CD4-positive, CD25-positive, alpha-beta regulatory T cell (primary cell): ENCODE measurements around the gene UBE2D2. TPM values are rescaled to one million over a fixed set of nuclear protein-coding genes. Genes with fewer than 3 reads are reported as not detected.
A peak's percentile ranks its signal among the peaks of the same experiment; 100 is the strongest.

Experiments used
- ATAC-seq, 2 donors: fragments of 150-1000 bp; cut with Tn5 transposase; one replicate each; pipeline ENCODE4 v1.10.0; 2021; ENCODE audit warnings: low read depth in 2 of 2, moderate number of reproducible peaks in 2 of 2, moderate library complexity in 1 of 2
- DNase-seq, 3 donors: peaks; one replicate each; pipeline versions ENCODE4 v3.0.0 to v3.0.0-alpha.2; 2012 to 2022; ENCODE audit warnings: mixed read lengths in 1 of 3
- H3K27ac ChIP-seq: one replicate; pipeline ENCODE4 v1.7.0; 2013; ENCODE audit warnings: mild to moderate bottlenecking, low read length; ENCODE audit not compliant: insufficient read depth, poor library complexity, severe bottlenecking
- H3K27me3 ChIP-seq: one replicate; pipeline ENCODE4 v1.7.0; 2013; ENCODE audit warnings: low read length; ENCODE audit not compliant: control insufficient read depth, insufficient read depth
- H3K36me3 ChIP-seq: one replicate; pipeline ENCODE4 v1.7.0; 2013; ENCODE audit warnings: mild to moderate bottlenecking, low read length, moderate library complexity; ENCODE audit not compliant: control insufficient read depth, insufficient read depth
- H3K4me1 ChIP-seq: 2 replicates; pipeline ENCODE4 v1.7.0; 2013; ENCODE audit warnings: mild to moderate bottlenecking, low read length; ENCODE audit not compliant: insufficient read depth, control insufficient read depth, poor library complexity, severe bottlenecking
- H3K4me3 ChIP-seq: one replicate; pipeline ENCODE4 v1.7.0; 2013; ENCODE audit warnings: low read depth, mild to moderate bottlenecking, low read length, moderate library complexity
- H3K9me3 ChIP-seq, 2 experiments: 1 replicate in 1 of 2; 2 replicates in 1 of 2; pipeline ENCODE4 v1.7.0; 2013; ENCODE audit warnings: low read length in 2 of 2, mild to moderate bottlenecking in 1 of 2, moderate library complexity in 1 of 2; ENCODE audit not compliant: control insufficient read depth in 2 of 2
- H3K27ac Mint-ChIP-seq, 3 donors: one replicate each; pipeline ENCODE4 v1.8.0; 2020 to 2022; ENCODE audit warnings: mild to moderate bottlenecking in 3 of 3, mixed read lengths in 3 of 3, moderate library complexity in 2 of 3
- H3K27me3 Mint-ChIP-seq: one replicate; pipeline ENCODE4 v1.8.0; 2022; ENCODE audit warnings: mild to moderate bottlenecking, mixed read lengths
- H3K36me3 Mint-ChIP-seq: one replicate; pipeline ENCODE4 v1.8.0; 2020; ENCODE audit warnings: mixed read lengths
- H3K4me1 Mint-ChIP-seq, 4 donors: one replicate each; pipeline ENCODE4 v1.8.0; 2020 to 2022; ENCODE audit warnings: mixed read lengths in 4 of 4, mild to moderate bottlenecking in 1 of 4
- H3K4me3 Mint-ChIP-seq, 4 donors: one replicate each; pipeline ENCODE4 v1.8.0; 2020 to 2022; ENCODE audit warnings: mild to moderate bottlenecking in 4 of 4, mixed read lengths in 4 of 4, moderate library complexity in 3 of 4
- H3K9me3 Mint-ChIP-seq, 7 donors: one replicate each; pipeline ENCODE4 v1.8.0; 2020 to 2022; ENCODE audit warnings: mixed read lengths in 7 of 7, mild to moderate bottlenecking in 3 of 7, moderate library complexity in 2 of 7
- polyA plus RNA-seq, 4 donors: library from polyadenylated mRNA; unstranded; fragments of 300-500 nt; fragmentation: Illumina TruSeq; gene quantifications; one replicate each; pipeline ENCODE4 v1.2.3, GENCODE V29; 2021
- total RNA-seq: library from RNA; stranded (reverse); gene quantifications from one replicate; pipeline ENCODE4 v1.2.3, GENCODE V29; 2022

UBE2D2 gene
- total and polyA plus RNA-seq, 5 donors from 2014 or later = 181 to 376 (median 331) TPM

DNA sequence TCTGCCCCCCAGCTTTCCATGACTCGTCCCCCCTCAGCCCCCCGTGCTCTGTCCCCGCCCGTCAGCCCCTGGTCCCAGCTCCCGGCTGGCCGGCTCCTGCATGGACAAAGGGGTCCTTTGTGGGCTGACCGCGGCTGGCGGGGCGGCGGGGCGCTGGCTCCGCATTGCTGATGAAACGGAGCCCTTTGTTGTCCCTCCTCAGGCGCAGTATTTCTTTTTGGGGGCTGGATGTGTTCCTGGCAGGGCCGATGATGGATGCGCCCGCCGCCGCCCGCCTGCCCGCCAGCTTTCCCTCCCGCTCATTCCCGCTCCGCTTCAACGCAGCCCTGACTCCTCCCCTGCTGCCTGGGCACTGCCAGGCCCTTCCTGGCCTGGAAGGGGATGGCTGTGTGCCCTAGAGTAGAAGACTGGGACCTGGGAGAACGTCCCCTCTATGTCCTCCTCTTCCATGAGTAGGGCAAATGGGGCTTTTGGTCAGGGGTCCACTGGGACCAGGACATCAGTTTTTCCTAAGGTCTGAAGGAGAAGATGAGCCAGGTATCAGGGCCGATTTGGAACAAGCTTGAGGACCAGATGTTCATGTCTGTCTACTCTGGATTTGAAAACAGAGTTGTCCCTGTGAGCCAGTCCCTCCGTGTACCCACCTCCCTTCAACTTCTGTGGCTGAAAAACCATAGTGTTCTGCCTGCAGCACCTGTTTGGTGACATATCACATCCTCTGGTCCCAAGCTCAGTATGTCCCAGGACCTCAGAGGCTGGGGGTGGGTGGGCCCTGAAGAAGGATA is 116.0 kb downstream of the UBE2D2 start:
- Histone ChIP-seq H3K27ac (no peak overlapping the region), H3K36me3 (no peaks in the 10 kb centered on the region), H3K9me3 (no peaks in the 10 kb centered on the region), H3K27me3 (no peaks in the 10 kb centered on the region), H3K4me1 (no peaks in the 10 kb centered on the region), H3K4me3 (no peak overlapping the region)
- Mint-ChIP-seq H3K4me1 (peaks cover 0 to 7% (median 0%) of the 10 kb centered on the region in 4 donors), H3K27ac (peak overlapping the region in 2 of 3 donors; percentile 26 to 38), H3K27me3 (peaks cover 4% of the 10 kb centered on the region), H3K36me3 (no peaks in the 10 kb centered on the region), H3K4me3 (no peak overlapping the region), H3K9me3 (no peaks in the 10 kb centered on the region)
- no peak for ATAC-seq
- DNase-seq = no peak

Other genes starting within 250 kb of the UBE2D2 start
- 126 TPM for gene PAIP2, start 219.5 kb upstream of the UBE2D2 start, total RNA-seq
- 100 to 1,000 TPM; 335 to 426 (median 357) TPM for gene PAIP2, start 219.5 kb upstream of the UBE2D2 start, polyA plus RNA-seq
- gene SLC23A1, start 178.0 kb upstream of the UBE2D2 start, total RNA-seq = not detected
- under 1 TPM in 2 of 4 donors, not detected in 2; 0.09 to 0.13 TPM for gene SLC23A1, start 178.0 kb upstream of the UBE2D2 start, polyA plus RNA-seq
- 2.2 TPM for gene MZB1, start 171.4 kb upstream of the UBE2D2 start, total RNA-seq
- gene MZB1, start 171.4 kb upstream of the UBE2D2 start, polyA plus RNA-seq = 1 to 10 TPM in 2 of 4 donors, under 1 TPM in 2; 0.39 to 1.7 (median 1.0) TPM
- gene PROB1, start 166.2 kb upstream of the UBE2D2 start, total RNA-seq = 1.2 TPM
- gene PROB1, start 166.2 kb upstream of the UBE2D2 start, polyA plus RNA-seq = under 1 TPM; 0.25 to 0.86 (median 0.59) TPM
- gene SPATA24, start 157.2 kb upstream of the UBE2D2 start, total RNA-seq = 4.4 TPM
- 1 to 10 TPM; 5.5 to 6.8 (median 6.1) TPM for gene SPATA24, start 157.2 kb upstream of the UBE2D2 start, polyA plus RNA-seq
- gene DNAJC18, start 121.8 kb upstream of the UBE2D2 start, total RNA-seq = 8.2 TPM
- 1 to 10 TPM; 4.0 to 9.0 (median 5.1) TPM for gene DNAJC18, start 121.8 kb upstream of the UBE2D2 start, polyA plus RNA-seq
- gene ECSCR, start 98.6 kb upstream of the UBE2D2 start, total RNA-seq = 0.64 TPM
- 1 to 10 TPM in 1 of 4 donors, under 1 TPM in 2, not detected in 1; 0.23 to 1.6 (median 0.92) TPM for gene ECSCR, start 98.6 kb upstream of the UBE2D2 start, polyA plus RNA-seq
- gene SMIM33, start 90.3 kb upstream of the UBE2D2 start, total RNA-seq = 0.54 TPM
- 1 to 10 TPM in 1 of 4 donors, under 1 TPM in 3; 0.08 to 1.9 (median 0.73) TPM for gene SMIM33, start 90.3 kb upstream of the UBE2D2 start, polyA plus RNA-seq
- 295 TPM for gene STING1, start 78.6 kb upstream of the UBE2D2 start, total RNA-seq
- 100 to 1,000 TPM; 131 to 177 (median 158) TPM for gene STING1, start 78.6 kb upstream of the UBE2D2 start, polyA plus RNA-seq
- gene CXXC5, start 87.0 kb downstream of the UBE2D2 start, total RNA-seq = 4.6 TPM
- 10 to 100 TPM in 1 of 4 donors, 1 to 10 TPM in 3; 7.2 to 12.7 (median 8.4) TPM for gene CXXC5, start 87.0 kb downstream of the UBE2D2 start, polyA plus RNA-seq
- not detected for gene PSD2, start 234.5 kb downstream of the UBE2D2 start, total RNA-seq
- gene PSD2, start 234.5 kb downstream of the UBE2D2 start, polyA plus RNA-seq = not detected